ENCODE data around the gene CC2D1B.

Gene CC2D1B

DNA sequence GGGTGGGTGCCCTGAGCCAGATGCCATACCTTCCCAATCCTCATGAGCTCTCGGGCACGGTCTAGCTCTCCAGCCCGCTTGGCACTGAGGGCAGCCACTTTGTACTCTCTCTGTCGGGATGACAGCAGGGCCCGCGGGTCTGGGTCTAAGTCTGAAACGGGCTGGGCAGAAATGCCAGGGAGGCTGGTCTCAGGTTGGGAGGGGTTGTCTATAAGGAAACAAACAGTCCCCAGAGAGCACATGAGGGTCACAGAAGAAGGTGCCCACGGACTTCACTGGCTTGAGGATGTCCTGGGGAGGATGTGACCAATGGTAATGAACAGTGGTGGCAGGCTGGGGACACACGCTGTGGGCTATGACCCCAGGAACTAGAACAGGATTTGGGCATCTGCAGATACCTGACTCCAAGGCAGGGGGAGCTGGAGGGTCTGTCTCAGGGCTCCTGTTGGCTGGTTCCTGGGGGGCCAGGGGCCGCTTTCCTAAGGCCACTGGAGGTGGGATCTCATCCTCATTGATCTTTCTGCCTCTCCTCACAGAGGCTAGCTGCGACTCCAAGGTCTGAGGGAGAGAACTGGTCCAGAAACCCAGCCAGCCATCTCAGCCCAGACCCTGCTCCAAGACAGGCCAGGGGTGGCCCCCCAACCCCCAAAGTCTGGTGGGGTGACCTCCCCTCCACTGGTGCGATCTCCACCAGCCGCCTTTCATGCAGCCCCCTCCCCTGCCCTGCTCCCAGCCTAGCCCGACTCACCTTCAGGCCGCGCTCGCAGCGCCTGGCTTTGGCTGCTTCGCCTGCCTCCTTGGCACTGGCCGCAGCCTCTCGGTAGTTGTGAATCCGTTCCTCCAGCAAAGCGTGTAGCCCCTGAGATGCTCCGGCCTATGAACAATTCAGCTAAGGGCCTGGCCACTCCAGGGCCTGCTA is 6.1 kb downstream of the CC2D1B start:
- DNase-seq (ENCODE audit: low read depth) = no peak

DNA sequence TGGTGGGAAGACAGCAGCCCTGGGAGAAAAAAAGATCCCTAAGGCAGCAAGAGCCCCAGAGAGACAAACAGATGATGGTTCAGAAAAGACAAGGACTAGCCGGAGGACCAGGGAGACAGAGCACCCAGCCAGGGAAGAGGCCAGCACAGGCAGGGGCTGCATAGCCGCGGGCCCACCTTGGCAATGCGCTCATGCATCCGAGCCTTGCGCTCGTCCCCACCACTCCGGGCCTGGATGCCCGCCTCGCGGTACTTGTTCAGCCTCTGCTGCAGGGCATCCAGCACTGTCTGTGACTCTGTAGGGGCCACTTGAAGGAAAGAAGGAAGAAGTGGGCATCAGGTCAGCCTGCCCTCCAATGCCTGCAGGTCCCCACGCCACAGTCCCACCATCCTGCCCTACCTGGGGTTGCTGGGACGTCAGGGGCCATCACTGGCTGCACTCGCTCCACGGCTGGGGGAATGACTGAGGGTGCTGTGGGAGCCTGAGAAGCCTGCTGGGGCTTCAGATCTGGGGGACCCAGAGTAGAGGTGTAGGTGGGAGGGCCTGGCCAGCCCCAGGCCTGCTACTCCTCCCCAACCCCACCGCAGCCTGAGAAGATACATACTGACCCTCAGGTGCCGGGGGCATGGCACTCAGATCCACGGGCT is 7.0 kb downstream of the CC2D1B start:
- DNase-seq (ENCODE audit: low read depth) = no peak

DNA sequence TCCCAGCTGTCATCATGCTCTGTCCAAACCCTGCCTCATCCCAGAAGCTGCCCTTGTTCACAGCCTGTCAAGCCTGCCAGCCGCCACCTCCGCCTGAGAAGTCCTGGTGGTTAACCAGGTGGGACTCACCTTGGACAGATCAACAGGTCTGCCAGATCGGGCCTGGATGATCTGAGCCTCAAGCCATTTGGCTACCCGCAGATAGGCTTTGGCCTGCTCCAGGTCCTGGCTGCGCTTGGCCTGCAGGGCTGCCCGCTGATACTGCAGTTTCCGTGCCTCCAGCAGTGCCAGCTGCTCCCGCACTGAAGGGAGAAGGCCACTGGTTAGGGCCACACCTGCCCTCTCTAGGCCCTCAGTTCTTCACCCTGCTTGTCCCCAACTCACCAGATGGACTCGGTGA is 8.6 kb downstream of the CC2D1B start:
- no peak for DNase-seq (ENCODE audit: low read depth)

DNA sequence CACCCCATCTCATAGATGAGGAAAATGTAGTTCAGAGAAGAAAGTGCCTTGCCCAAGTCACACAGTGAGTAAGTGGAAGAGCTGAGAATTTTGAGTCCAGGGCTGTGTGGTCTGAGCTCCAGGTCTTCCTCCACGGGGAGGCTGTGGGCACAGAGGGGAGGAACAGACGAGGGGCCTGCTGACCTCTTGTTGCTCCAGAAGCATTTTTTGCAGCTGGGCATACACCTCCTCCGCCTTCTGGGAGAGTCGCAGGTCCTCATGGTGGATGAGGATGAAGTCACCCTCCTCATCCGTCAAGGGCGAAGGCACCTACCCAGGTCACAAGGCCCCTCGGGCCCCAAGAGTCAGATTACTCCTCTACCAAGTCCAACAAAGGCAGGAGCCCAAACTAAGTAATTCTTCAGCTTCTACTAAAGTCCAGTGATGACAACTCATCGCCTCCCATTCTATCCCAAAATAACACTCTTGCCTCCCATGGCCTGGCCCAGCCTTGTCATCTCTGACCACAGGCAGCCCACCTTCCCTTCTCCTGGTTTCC is 9.1 kb downstream of the CC2D1B start:
- DNase-seq (ENCODE audit: low read depth) = no peak

DNA sequence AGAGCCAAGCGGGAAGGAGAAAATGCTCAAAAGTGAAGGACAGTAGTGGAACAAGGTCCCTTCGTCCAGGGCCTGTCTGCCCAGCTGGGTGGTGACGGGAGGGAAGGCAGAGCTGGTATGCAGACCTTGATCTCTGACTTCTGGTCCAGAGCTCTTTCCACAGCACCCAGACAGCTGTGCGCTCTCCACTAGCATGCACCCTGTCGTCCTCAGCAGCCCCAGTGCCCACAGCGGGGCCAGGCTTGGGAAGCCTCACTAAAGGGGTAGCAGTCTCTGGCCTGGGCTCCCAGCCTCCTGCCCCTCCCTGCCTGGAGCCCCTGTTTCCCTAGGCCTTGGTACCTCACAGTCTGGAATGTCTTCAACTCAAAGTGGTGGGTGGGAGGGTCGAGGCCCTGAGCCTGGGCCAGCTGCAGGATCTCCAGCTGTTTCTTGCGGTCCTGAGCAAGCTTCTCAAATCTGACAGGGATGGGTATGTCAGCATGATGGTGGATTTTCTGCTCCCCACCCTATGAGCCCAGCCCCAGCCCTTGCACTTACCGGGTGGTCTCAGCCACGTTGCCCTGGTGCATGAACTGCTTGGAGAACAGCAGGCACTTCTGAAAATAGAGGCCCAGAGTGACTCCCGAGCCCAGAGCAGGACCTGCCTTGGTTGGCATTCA is 10.0 kb downstream of the CC2D1B start:
- no peak for DNase-seq (ENCODE audit: low read depth)

DNA sequence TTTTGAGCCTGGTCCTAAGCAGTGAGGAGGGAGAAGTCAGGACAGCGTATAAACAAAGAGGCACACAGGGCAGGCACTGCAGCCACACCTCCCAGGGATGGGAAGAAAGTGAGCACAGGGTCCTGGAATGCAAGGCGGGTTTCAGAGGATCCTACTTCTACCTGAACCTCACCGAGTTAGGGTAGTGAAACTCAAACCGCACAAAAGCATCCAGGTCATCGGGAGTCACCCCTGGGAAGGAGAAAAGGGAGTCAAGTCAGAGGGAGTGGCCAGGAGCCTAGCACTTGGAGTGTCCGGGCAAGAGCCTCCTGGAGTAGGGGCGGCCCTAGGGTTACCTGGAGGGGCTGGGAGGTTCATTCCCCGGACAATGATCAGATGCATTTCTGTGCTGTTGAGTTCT is 10.6 kb downstream of the CC2D1B start:
- DNase-seq (ENCODE audit: low read depth) = no peak

DNA sequence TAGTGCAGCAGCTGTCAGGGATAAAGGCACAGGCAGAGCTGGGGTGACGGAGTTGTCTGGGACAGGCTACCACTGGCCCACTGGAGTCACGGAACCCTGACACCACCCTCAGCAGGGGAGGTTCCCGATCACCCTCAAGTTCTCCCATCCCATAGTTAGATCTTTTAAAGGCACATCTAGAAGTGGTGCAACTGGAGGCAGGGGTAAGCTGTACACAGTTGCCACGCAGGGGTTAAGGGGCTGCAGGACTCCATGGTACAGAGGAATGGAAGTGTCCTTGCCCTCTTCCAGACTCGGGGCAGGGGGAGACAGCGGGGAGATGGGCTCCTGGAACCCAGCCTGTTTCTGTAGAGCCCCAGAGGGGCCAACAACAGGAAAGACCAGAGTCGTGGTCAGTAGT is 13.3 kb downstream of the CC2D1B start:
- DNase-seq (ENCODE audit: low read depth) = no peak

DNA sequence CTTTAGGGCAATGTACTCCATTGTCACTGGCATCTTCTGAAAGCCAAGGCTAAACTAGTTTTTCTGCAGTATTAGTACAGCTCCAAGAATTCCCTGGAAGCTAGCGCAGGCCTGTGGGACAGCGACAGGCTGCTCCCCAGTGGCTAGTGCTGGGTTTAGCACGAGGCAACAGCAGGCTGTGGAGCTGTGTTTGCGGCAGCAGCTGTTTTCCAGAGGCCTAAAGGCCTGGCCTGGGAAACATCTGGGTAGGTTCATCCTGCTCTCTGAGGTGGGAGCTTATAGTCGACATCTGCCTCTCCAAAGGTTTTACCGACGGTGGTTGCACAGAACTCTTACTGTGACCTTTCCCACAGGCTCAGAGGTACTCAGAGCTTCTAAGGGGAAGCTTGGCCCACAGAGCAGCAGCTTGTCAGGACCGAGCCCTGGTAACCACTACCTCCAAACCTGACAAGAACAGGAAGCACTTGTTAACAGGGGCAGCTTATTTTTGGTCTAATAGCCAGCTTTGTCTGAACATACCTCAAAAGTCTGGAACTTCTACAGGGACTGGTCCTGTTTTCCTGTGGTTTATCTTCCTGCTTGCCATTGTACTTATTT is 17.2 kb downstream of the CC2D1B start:
- DNase-seq (ENCODE audit: low read depth) = no peak

DNA sequence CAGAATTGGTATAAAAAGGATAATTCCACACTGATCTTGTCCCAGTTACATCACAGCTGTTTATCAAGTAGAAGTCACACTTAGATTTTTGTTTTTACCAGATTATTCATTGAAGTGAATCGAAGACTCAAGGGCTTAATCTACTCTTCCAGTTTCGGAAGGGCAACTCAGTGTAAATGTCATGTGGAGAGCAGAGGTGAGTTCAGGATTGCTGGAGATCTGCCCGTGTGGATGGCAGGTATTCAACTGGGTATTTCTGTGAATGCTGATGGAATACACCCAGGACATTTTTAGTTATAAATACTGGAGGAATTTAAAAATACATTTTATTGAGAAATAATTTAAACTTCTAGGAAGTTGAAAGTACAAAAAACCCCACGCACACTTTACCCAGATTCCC is 19.4 kb downstream of the CC2D1B start:
- no peak for DNase-seq (ENCODE audit: low read depth)

DNA sequence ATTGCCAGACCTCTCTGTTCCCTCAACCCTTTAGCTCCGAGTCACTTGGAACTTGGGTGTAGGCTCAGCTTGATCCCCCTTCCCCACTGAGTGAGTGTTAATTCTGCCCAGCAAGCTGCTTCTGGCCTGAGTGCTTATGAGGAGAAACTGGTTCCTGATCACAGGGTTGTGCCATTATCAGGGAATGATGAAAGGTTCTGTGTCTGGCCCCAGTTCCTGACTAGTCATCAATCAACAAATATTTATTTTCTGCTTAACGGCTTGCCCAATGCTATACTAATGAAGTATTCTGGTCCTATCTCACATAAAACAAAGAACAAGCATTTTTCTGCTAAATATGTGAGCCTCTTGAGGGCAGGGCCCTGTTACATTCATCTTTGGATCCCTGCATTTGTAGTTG is 20.8 kb downstream of the CC2D1B start:
- DNase-seq (ENCODE audit: low read depth) = no peak

DNA sequence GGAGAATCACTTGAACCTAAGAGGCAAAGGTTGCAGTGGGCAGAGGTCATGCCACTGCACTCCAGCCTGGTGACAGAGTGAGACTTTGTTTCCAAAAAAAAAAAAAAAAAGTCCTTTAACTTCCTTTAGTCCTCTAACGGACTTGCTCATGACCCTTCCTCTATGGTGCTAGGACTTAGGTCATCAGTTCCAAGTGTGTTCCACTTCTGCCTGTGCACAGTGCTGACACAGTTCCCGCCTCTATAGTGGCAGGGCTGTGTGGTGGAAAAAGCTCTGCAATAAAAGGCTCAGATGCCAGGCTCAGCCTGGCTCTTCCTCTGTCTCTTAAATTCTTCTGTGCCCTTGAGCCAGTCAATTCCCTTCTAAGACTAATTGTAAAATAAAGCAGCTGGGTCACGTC is 22.0 kb downstream of the CC2D1B start:
- no peak for DNase-seq (ENCODE audit: low read depth)

DNA sequence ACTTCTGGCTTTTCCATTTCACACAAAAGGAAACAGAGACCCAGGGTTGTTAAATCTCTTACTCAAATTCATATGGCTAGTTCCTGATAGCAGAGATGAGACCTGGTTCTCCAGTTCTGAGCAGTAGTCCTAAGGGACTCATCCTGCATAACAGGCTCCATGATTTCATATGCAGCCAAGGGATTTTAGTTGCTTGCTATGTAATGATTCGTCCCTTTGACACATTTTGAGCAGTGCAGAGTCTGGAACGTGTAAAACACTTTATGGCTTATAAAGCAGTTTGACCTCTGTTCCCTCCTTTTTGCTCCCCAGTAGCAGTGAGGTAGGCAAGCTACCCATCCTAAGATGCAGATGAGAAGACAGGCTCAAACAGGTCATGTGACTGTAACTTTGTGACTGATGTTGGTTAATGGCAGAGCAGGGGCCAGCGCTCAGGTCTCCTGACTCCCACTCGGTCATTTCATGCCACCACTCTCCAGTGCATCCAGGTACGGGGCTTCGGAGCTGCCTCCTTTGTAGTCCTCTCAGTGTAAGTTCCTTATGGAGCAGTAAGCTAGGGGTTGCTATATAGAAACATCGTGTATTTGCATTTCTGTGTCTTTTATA is 24.2 kb downstream of the CC2D1B start:
- no peak for DNase-seq (ENCODE audit: low read depth)

DNA sequence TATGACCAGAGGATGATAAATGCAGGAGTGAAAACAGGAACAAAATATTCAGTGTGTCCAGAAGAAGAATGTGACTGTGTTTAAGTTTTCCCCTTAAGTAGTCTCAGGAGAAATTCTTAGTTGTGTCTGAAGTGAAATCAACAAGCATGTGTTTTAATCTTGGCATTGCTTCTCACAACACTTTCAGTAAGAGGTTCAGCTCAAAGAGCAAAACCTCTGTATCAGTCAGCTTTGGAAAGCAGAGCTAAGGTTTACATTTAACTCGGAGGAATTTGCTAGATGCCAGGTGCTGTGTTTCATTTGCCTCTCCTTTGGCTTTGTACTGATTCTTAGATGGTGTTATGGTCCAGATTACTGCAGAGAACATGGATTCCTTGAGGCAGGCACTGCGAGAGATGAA is 28.6 kb downstream of the CC2D1B start:
- no peak for DNase-seq (ENCODE audit: low read depth)

DNA sequence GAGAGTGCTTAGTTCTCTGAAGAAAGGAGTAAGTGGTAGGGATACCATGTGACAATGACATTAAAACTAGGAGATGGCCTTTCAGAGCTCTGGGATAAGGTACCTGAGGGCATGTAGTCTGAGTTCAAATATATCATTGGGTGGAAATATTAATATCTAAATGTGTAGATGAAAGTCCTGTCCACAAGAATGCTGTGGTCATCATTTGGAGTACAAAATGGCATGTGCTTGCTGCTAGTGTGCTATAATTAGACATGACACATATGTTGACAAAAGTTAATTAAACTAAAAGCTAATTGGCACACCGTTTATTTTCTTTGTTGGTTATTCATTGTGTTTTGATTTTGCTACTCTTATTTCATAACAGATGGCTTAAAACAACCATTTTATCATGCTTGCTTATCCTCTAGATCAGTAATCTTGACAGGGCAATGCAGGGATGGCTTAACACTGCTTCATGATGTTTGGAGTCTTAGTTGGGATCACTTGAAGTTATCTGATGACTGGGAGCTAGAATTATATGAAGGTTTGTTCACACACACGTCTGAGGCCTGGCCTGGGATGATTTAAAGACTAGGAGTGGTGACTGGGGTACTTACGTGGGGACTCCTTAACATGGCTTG is 31.0 kb downstream of the CC2D1B start:
- no peak for DNase-seq (ENCODE audit: low read depth)

DNA sequence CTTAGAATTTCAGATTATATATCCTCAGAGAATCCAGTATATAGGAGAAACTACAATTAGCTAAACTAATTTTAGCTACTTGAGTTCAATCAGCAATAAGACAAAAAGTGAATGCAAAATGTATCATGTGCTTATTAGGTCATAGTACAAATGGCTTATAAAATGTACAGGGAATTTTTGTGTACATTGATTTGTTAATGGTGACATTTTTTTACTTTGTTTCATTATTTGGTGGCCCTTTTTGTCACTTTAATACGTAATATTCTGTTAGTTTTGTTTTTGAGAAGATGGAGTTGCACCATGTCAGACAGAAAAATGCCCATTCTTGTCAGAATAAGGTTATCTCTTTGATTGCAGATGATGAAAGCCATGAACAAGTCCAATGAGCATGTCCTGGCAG is 33.6 kb downstream of the CC2D1B start:
- no peak for DNase-seq (ENCODE audit: low read depth)

DNA sequence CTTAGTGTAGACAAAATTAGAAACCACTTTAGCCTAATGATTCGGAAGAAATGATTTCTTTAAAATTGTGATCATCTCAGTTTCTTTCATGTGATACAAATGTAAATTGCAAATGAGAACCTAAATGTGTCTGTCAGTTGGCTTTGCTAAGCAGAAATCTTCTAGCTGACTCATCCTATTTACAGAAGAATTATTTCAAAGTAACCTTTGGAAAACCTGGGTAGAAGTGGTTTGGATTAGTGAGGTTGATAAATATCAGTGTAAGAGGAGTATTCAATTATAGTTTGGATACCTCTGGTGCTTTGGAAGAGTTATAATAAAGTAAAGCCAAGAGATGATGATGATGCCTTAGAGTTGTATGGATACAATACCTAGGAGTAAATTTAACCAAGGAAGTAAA is 37.4 kb downstream of the CC2D1B start:
- no peak for DNase-seq (ENCODE audit: low read depth)

DNA sequence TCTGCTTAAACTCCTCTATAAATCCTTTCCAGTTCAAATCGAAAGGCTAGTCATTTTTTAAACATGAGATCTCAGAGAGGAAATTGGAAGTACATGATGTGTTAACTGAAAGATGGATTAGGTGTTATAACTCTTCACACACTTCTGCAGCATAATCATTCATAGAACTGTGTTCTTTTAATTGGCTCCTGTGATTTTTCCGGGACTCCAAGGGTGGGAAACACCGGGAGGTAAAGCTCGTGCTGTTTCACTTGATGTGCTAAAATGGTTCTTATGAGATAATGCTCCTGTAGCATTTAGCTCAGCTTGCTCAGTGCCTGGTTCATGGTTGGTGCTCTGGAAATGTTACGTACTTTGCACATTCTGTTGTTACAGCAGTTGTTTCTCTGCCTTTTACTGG is 40.2 kb downstream of the CC2D1B start:
- DNase-seq (ENCODE audit: low read depth) = no peak

DNA sequence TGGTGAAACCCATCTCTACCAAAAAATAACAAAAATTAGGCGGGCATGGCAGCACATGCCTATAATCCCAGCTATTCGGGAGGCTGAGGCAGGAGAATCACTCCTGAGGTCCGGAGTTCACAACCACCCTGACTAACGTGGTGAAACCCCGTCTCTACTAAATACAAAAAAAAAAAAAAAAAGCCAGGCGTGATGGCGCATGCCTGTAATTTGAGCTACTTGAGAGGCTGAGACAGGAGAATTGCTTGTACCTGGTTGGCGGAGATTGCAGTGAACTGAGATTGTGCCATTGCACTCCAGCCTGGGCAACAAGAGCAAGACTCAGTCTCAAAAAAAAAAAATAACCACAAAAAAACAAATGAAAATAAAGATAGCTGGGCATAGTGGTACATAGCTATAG is 42.3 kb downstream of the CC2D1B start:
- DNase-seq (ENCODE audit: low read depth) = no peak

DNA sequence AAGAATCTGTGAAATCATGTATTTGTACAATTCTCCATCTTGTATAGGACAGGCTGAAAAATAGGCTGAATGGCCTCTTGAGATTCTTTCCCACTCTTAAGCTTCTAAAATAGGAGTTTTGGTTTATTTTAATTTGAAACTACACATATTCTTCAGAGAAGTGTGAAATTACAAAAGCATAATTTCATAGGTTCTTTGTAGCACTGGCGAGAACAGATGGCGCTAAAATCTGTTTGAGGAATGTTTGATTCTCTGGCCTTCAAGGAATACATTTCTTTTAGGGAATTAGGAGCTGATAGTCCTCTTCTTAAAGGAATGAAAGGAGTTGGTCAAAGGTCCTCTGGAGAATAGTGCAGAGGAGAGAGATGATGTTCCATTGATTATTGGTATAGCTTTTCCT is 44.9 kb downstream of the CC2D1B start:
- no peak for DNase-seq (ENCODE audit: low read depth)

DNA sequence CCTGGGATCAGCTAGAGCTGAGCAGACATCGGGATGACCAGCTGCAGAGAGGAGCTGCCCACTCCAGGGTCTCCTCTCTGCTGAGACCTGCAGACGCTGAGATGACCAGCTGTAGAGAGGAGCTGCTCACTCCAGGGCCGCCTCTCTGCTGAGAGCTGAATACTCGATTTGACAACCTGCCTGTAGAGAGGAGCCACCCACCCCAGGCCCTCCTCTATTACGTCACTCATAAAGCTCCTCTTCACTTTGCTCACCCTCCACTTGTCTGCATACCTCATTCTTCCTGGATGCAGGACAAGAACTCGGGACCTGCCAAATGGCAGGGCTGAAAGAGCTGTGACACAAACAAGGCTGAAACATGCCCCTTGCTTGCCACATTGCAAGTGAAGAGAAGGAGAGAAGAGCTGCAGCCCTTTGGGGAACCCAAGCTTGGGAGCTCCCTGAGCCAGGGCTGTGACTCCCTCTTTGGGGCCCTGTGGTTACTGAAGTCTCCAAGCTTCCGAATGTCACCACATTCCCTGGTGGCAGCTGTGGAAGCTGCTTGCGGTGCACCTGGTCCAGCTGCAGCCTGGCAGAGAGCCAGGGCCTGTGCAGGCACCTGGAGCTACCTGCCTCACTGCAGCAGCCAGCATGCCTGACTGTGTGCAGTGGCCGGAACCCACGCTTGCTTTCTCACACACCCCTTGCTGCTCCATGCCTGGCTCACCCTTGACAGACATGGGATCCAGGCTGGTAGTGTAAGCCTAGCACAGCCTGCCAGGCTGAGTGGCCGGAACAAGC is 59.6 kb downstream of the CC2D1B start:
- no peak for DNase-seq (ENCODE audit: low read depth)
